Panc1 (cell line): ENCODE results near the gene EPHB1. TPM values are rescaled to one million over a fixed set of nuclear protein-coding genes. Genes with fewer than 3 reads are reported as not detected.

Experiments
- ATAC-seq: fragments of 200-7000 bp; cut with Tn5 transposase; 2 replicates; pipeline ENCODE4 v1.9.1; 2020; ENCODE audit warnings: mild to moderate bottlenecking, moderate library complexity
- BruUV-seq: library from RNA; stranded (reverse); fragments of 400-500 nt; replicated peaks from 2 replicates; lab custom pipeline; 2021; lab: Mats Ljungman, UMichigan
- CTCF ChIA-PET: fragments of 300-600 bp; sonication (Branson Sonifier 250); formaldehyde crosslinking; loops from one replicate; lab custom pipeline; 2022; ENCODE audit warnings: antibody characterized with exemption; lab: Charles Lee
- POLR2A ChIA-PET: fragments of 300-600 bp; sonication (Branson Sonifier 250); formaldehyde crosslinking; loops from one replicate; lab custom pipeline; 2022; ENCODE audit warnings: antibody characterized with exemption; lab: Charles Lee
- DNase-seq: peaks from one replicate; pipeline ENCODE4 v3.0.0-alpha.2; 2010; ENCODE audit warnings: low read depth, low spot score
- H3K27ac ChIP-seq: 2 replicates; pipeline ENCODE4 v1.5.1; 2011; ENCODE audit warnings: mild to moderate bottlenecking, low read length, inconsistent platforms
- H3K27me3 ChIP-seq: fragments of 200-500 bp; sonication (Bioruptor generic); 2 replicates; pipeline ENCODE4 v1.6.0; 2014; ENCODE audit warnings: low read length, inconsistent platforms; ENCODE audit not compliant: control insufficient read depth, insufficient read depth
- H3K36me3 ChIP-seq: fragments of 200-500 bp; sonication (Bioruptor generic); 2 replicates; pipeline ENCODE4 v1.5.1; 2014; ENCODE audit warnings: inconsistent platforms, mild to moderate bottlenecking, low read length, moderate library complexity; ENCODE audit not compliant: control insufficient read depth, insufficient read depth
- H3K4me1 ChIP-seq: 2 replicates; pipeline ENCODE4 v1.5.1; 2011; ENCODE audit warnings: inconsistent platforms, mild to moderate bottlenecking, low read length, moderate library complexity; ENCODE audit not compliant: control insufficient read depth, insufficient read depth
- H3K4me3 ChIP-seq, 2 experiments: 2 replicates each; pipeline ENCODE4 v1.5.1; 2011 to 2012; ENCODE audit warnings: low read depth in 2 of 2, low read length in 2 of 2, mild to moderate bottlenecking in 2 of 2, inconsistent platforms in 1 of 2, moderate library complexity in 1 of 2
- H3K9me3 ChIP-seq: fragments of 200-500 bp; sonication (Bioruptor generic); 2 replicates; pipeline ENCODE4 v1.5.1; 2014; ENCODE audit warnings: low read depth, mild to moderate bottlenecking, inconsistent platforms, low read length, moderate library complexity; ENCODE audit not compliant: control insufficient read depth, insufficient read depth
- POLR2AphosphoS5 ChIP-seq: IDR thresholded peaks from 2 replicates; pipeline ENCODE4 v1.6.1; 2012; ENCODE audit warnings: mild to moderate bottlenecking, low read depth, low read length, moderate library complexity
- SIN3A ChIP-seq: IDR thresholded peaks from 2 replicates; pipeline ENCODE4 v1.6.1; 2012; ENCODE audit warnings: low read depth, mild to moderate bottlenecking, low read length, moderate library complexity, borderline replicate concordance; ENCODE audit not compliant: insufficient read depth
- TCF7L2 ChIP-seq: IDR thresholded peaks from 2 replicates; pipeline ENCODE4 v1.6.1; 2011; ENCODE audit warnings: mild to moderate bottlenecking, low read depth, low read length, inconsistent platforms
- in situ Hi-C: cut with HindIII; loops from 2 replicates; pipeline ENCODE4 v1.10.0; 2016; ENCODE audit warnings: low sequenced_read_pairs, low pct_unique_long_range_greater_than_20kb
- intact Hi-C: fragments of 100-400 bp; cut with micrococcal nuclease; formaldehyde crosslinking; loops from one replicate; pipeline ENCODE4 v1.10.0; 2022; ENCODE audit not compliant: unreplicated experiment
- total RNA-seq: library from RNA; stranded (reverse); gene quantifications from one replicate; pipeline ENCODE4 v1.2.1, GENCODE V29; 2021; ENCODE audit not compliant: unreplicated experiment
- TF ChIP-seq, protein P1 (sequence below): fragments of 450-650 bp; IDR thresholded peaks from 2 replicates; pipeline ENCODE4 v1.5.1; 2017; ENCODE audit warnings: mild to moderate bottlenecking
- TF ChIP-seq, protein P2 (sequence below), 2 experiments: IDR thresholded peaks; 2 replicates each; pipeline ENCODE4 v1.6.1; 2011 to 2012; ENCODE audit warnings: low read depth in 2 of 2, control low read depth in 1 of 2, low read length in 1 of 2, mild to moderate bottlenecking in 1 of 2, moderate library complexity in 1 of 2; ENCODE audit not compliant: insufficient read depth in 1 of 2

Gene EPHB1
- total RNA-seq, 1 experiment from 2014 or later: 0.46 TPM

DNA sequence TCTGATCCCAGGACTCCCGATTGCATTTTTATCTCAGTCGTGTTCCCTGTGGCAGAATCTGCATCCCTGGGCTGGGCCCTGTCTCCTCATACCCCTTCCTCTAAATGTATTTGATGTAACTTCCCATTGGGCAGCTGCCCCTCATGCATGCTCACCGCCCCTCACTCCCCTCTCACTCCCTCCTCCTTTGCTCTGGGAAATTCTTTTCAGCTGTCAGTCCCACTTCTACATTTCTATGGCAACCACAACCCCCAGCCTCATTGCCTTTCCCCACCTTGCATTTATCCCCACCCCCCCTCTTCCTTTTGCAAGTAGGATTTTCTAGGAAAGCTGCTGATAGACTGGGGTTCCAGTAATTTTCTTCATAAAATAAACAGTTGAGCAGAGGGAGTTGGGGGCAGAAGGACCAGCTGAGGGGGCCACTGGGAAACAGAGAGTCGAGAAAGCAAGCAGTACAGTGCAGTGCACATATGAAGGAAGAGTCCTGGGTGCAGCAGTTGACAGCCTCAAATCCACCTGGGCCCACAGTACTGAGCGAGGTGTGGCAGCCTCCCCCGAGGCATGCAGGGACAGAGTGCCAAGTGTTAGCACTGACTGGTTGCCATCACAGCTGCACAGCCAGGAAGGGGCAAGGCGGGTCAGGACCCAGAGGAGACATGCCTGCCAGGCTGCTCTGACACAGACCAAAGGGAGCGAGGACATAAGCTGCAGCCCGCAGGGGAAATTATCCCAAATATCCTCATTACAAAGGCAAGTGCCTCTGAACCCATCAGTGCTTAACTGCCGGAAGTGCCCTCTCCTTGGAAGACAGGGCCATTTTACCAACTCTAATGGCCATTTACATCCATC, 476.3 kb downstream of the EPHB1 start:
- Histone ChIP-seq H3K27ac (no peak overlapping the region), H3K36me3 (no peaks in the 10 kb centered on the region), H3K4me1 (no peaks in the 10 kb centered on the region), H3K27me3 (no peaks in the 10 kb centered on the region), H3K4me3 (no peak overlapping the region), H3K9me3 (no peaks in the 10 kb centered on the region)
- ATAC-seq (no peak), DNase-seq (no peak)
- ChIA-PET POLR2A (no interaction called here), CTCF (no interaction called here)
- in situ Hi-C loops: no loop called here
- intact Hi-C loops: no loop called here
- BruUV-seq: no TSS peak
- TF ChIP-seq TCF7L2 (no peak), SIN3A (no peak), POLR2AphosphoS5 (no peak)
- TF ChIP-seq, protein P1, sequence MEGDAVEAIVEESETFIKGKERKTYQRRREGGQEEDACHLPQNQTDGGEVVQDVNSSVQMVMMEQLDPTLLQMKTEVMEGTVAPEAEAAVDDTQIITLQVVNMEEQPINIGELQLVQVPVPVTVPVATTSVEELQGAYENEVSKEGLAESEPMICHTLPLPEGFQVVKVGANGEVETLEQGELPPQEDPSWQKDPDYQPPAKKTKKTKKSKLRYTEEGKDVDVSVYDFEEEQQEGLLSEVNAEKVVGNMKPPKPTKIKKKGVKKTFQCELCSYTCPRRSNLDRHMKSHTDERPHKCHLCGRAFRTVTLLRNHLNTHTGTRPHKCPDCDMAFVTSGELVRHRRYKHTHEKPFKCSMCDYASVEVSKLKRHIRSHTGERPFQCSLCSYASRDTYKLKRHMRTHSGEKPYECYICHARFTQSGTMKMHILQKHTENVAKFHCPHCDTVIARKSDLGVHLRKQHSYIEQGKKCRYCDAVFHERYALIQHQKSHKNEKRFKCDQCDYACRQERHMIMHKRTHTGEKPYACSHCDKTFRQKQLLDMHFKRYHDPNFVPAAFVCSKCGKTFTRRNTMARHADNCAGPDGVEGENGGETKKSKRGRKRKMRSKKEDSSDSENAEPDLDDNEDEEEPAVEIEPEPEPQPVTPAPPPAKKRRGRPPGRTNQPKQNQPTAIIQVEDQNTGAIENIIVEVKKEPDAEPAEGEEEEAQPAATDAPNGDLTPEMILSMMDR: no peak
- TF ChIP-seq, protein P2, sequence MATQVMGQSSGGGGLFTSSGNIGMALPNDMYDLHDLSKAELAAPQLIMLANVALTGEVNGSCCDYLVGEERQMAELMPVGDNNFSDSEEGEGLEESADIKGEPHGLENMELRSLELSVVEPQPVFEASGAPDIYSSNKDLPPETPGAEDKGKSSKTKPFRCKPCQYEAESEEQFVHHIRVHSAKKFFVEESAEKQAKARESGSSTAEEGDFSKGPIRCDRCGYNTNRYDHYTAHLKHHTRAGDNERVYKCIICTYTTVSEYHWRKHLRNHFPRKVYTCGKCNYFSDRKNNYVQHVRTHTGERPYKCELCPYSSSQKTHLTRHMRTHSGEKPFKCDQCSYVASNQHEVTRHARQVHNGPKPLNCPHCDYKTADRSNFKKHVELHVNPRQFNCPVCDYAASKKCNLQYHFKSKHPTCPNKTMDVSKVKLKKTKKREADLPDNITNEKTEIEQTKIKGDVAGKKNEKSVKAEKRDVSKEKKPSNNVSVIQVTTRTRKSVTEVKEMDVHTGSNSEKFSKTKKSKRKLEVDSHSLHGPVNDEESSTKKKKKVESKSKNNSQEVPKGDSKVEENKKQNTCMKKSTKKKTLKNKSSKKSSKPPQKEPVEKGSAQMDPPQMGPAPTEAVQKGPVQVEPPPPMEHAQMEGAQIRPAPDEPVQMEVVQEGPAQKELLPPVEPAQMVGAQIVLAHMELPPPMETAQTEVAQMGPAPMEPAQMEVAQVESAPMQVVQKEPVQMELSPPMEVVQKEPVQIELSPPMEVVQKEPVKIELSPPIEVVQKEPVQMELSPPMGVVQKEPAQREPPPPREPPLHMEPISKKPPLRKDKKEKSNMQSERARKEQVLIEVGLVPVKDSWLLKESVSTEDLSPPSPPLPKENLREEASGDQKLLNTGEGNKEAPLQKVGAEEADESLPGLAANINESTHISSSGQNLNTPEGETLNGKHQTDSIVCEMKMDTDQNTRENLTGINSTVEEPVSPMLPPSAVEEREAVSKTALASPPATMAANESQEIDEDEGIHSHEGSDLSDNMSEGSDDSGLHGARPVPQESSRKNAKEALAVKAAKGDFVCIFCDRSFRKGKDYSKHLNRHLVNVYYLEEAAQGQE (IDR thresholded peaks at IDR 0.05; ENCODE audit: insufficient read depth in 1 of 2, low read depth in 2 of 2, low read length in 1 of 2): no peak

DNA sequence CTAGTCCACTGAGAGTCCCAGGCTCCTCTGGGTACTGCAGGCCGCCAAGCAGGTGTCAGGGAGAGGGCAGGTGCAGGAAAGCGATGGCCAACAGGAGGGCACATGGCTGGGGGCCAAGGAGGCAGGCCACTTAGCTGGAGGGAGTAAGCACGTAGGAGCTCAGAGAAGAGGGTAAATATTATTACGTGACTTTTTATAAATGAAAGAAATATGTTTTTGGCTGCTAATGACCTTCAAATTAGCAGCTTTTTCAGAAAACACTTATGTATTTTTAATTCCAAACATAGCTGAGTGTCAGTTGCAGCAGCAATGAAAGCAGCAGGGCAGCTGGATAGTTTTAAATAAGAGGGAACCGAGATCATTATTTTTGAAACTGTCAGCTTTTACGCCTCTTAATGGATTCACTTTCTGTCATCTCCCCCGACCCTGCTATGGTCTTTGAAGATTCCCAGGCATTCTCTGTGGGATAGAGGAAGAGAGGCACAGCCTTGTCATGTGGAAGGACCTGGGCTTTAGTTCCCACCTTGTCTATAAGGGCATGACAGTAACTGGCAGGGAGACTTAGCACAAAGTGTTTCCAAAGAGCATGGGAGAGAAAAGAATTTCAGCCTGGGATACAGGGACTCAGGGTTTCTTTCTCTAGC, 477.1 kb downstream of the EPHB1 start:
- no peaks in the 10 kb centered on the region for H3K9me3 ChIP-seq
- no TSS peak for BruUV-seq
- ATAC-seq: no peak
- ChIA-PET POLR2A (no interaction called here), CTCF (no interaction called here)
- H3K36me3 ChIP-seq: no peaks in the 10 kb centered on the region
- no peaks in the 10 kb centered on the region for H3K27me3 ChIP-seq
- DNase-seq: no peak
- intact Hi-C loops (no loop called here), in situ Hi-C loops (no loop called here)
- no peak overlapping the region for H3K4me3 ChIP-seq
- H3K4me1 ChIP-seq: no peaks in the 10 kb centered on the region
- no peak for TF ChIP-seq TCF7L2
- TF ChIP-seq, protein P2 (IDR thresholded peaks at IDR 0.05; ENCODE audit: insufficient read depth in 1 of 2, low read depth in 2 of 2, low read length in 1 of 2): no peak
- TF ChIP-seq POLR2AphosphoS5: no peak
- H3K27ac ChIP-seq: no peak overlapping the region
